Measurements from ENCODE around the gene BTBD6. TPM values are rescaled to one million over a fixed set of nuclear protein-coding genes. Genes with fewer than 3 reads are reported as not detected.

Gene BTBD6
- total and polyA plus RNA-seq, 2 donors (not counting 3 experiments of a cell fraction or from before 2014, with no cell fraction given) = 63.1 to 65.0 TPM

GRCh38 chr14:105201156-105201924, 47.0 kb upstream of the BTBD6 start:
- peak overlapping the region; percentile 21 for H2AFZ ChIP-seq (ENCODE audit: low read depth, low read length)

More at GRCh38 chr14:105201156-105201924, 47.0 kb upstream of the BTBD6 start:
- Histone ChIP-seq H3K27ac (ENCODE audit: insufficient read depth, low read depth, low read length) (peak overlapping the region; percentile 11), H3K4me3 (replicated peaks in 1 of 3; ENCODE audit: insufficient read depth in 1 of 3, low read depth in 1 of 3, low read length in 3 of 3) (no peak overlapping the region), H4K20me1 (replicated peaks; ENCODE audit: control insufficient read depth, extremely low read depth, insufficient read depth, low read length) (no peaks in the 10 kb centered on the region), H3K79me2 (ENCODE audit: control insufficient read depth, insufficient read depth, low read length) (no peaks in the 10 kb centered on the region), H3K36me3 (ENCODE audit: control insufficient read depth in 2 of 2, extremely low read depth in 1 of 2, insufficient read depth in 2 of 2, low read length in 2 of 2) (no peaks in the 10 kb centered on the region), H3K9ac (replicated peaks; ENCODE audit: extremely low read depth, insufficient read depth, low read length) (no peak overlapping the region), H3K9me1 (replicated peaks; ENCODE audit: control insufficient read depth, extremely low read depth, insufficient read depth, low read length) (no peaks in the 10 kb centered on the region), H3K4me2 (ENCODE audit: insufficient read depth, low read length) (no peak overlapping the region), H3K9me3 (replicated peaks; ENCODE audit: control insufficient read depth, insufficient read depth, low read length) (no peaks in the 10 kb centered on the region), H3K4me1 (ENCODE audit: control insufficient read depth, extremely low read depth, insufficient read depth, low read length) (peaks cover 36% of the 10 kb centered on the region), H3K27me3 (ENCODE audit: control insufficient read depth in 2 of 2, insufficient read depth in 2 of 2, low read length in 2 of 2) (no peaks in the 10 kb centered on the region)
- intact Hi-C loops (cut with micrococcal nuclease) (loop anchor here (10.0 kb wide), 1 partner anchor 53 kb away; no protein-coding TSS in a partner anchor), dilution Hi-C loops (cut with MboI; ENCODE audit: extremely low pct_ligation_motif_present, low sequenced_read_pairs) (no loop called here)
- POLR2A ChIA-PET = no interaction called here
- peak; percentile 42 for FAIRE-seq
- no TSS peak for BruUV-seq (replicated peaks)
- peak; percentile 4 to 25 for TF ChIP-seq CTCF (IDR thresholded peaks at IDR 0.05; ENCODE audit: extremely low read depth in 1 of 2, insufficient read depth in 1 of 2, low read depth in 1 of 2, low read length in 2 of 2)
- TF ChIP-seq GATA2 (IDR thresholded peaks at IDR 0.05; ENCODE audit: insufficient read depth, insufficient read length, low read depth, low read length) = no peak
- no peak for DNase-seq (ENCODE audit: low read depth, low spot score)
- CTCF ChIA-PET = interaction anchor here (2.1 to 9.7 kb wide), 3 partner anchors 31 to 151 kb away, joined by 10 to 94 read pairs (median 17); partner anchors contain the start of gene JAG2
